Gastroesophageal sphincter (tissue), 4 donors: ENCODE measurements around the gene RPL12. TPM values are rescaled to one million over a fixed set of nuclear protein-coding genes. Genes with fewer than 3 reads are reported as not detected.

Experiments used
- ATAC-seq: fragments of 150-250 bp; one replicate; pipeline ENCODE4 v1.9.1; 2016; ENCODE audit warnings: mild to moderate bottlenecking, moderate library complexity
- H3K27ac ChIP-seq, 4 donors: fragments of 200-600 bp; sonication (generic) in 3 of 4; 1 replicate in 3 of 4; 2 replicates in 1 of 4; pipeline ENCODE4 v1.5.1; 2016 to 2019
- H3K27me3 ChIP-seq: fragments of 200-600 bp; sonication (generic); one replicate; pipeline ENCODE4 v1.5.1; 2019
- H3K36me3 ChIP-seq, 2 donors: fragments of 200-600 bp; sonication (generic); one replicate each; pipeline ENCODE4 v1.5.1; 2019; ENCODE audit warnings: control low read depth in 1 of 2
- H3K4me1 ChIP-seq, 3 donors: fragments of 200-600 bp; sonication (generic); 1 replicate in 2 of 3; 2 replicates in 1 of 3; pipeline ENCODE4 v1.5.1; 2016 to 2019; ENCODE audit warnings: control low read depth in 2 of 3
- H3K4me3 ChIP-seq, 2 donors: fragments of 200-600 bp; sonication (generic); one replicate each; pipeline ENCODE4 v1.5.1; 2019; ENCODE audit warnings: mild to moderate bottlenecking in 1 of 2, moderate library complexity in 1 of 2
- H3K9me3 ChIP-seq, 3 donors: fragments of 200-600 bp; sonication (generic); one replicate each; pipeline ENCODE4 v1.5.1; 2017 to 2019; ENCODE audit warnings: control low read depth in 2 of 3
- CTCF ChIP-seq, 4 experiments: fragments of 200-600 bp in 2 of 4; fragments of 450-650 bp in 2 of 4; sonication (generic) in 1 of 4; IDR thresholded peaks; one replicate each; pipeline ENCODE4 v1.5.1; 2017 to 2019; ENCODE audit warnings: antibody characterized with exemption in 4 of 4, mild to moderate bottlenecking in 2 of 4, moderate library complexity in 2 of 4
- EP300 ChIP-seq: sonication (generic); formaldehyde crosslinking; IDR thresholded peaks from one replicate; pipeline ENCODE4 v1.6.1; 2017; ENCODE audit warnings: antibody characterized with exemption, mild to moderate bottlenecking
- POLR2A ChIP-seq, 2 donors: fragments of 450-650 bp; IDR thresholded peaks; one replicate each; pipeline ENCODE4 v1.6.1; 2017; ENCODE audit warnings: antibody characterized with exemption in 2 of 2, mild to moderate bottlenecking in 2 of 2, moderate library complexity in 1 of 2
- POLR2AphosphoS5 ChIP-seq: sonication (generic); formaldehyde crosslinking; IDR thresholded peaks from one replicate; pipeline ENCODE4 v1.6.1; 2017; ENCODE audit warnings: antibody characterized with exemption
- whole genome bisulfite sequencing, 2 donors: methylation state at CpG; one replicate each; pipeline ENCODE4 v1.1.5; 2018; ENCODE audit warnings: low coverage in 1 of 2; 5-methylcytosine and 5-hydroxymethylcytosine counted together
- total RNA-seq, 4 donors: library from RNA; depleted of rRNA; stranded (reverse); fragments of >200 nt; gene quantifications; one replicate each; pipeline ENCODE4 v1.1.0, GENCODE V29; 2016

Gene RPL12
- total RNA-seq, 4 donors from 2014 or later, result 879 to 2,906 (median 1,722) TPM

GRCh38 chr9:127463911-127464310 is 12.7 kb upstream of the RPL12 start:
- H3K36me3 ChIP-seq, result peaks cover 0 to 97% of the 10 kb centered on the region in 2 donors
- TF ChIP-seq CTCF (IDR thresholded peaks at IDR 0.05), result no peak
- TF ChIP-seq POLR2A (IDR thresholded peaks at IDR 0.05), result no peak
- no peak for TF ChIP-seq EP300
- TF ChIP-seq POLR2AphosphoS5, result no peak
- H3K4me3 ChIP-seq, result no peak overlapping the region
- H3K9me3 ChIP-seq, result no peaks in the 10 kb centered on the region
- WGBS, 2 donors, result no CpG with 5 or more reads among the region's 7 CpGs
- no peaks in the 10 kb centered on the region for H3K27me3 ChIP-seq
- H3K27ac ChIP-seq, result no peak overlapping the region
- no peaks in the 10 kb centered on the region for H3K4me1 ChIP-seq
- ATAC-seq, result no peak

GRCh38 chr9:127463382-127463781 is 12.2 kb upstream of the RPL12 start:
- WGBS, 2 donors, result 50 to 78% methylated on average over 1 of the region's 3 CpGs
- peaks cover 0 to 97% of the 10 kb centered on the region in 2 donors for H3K36me3 ChIP-seq

GRCh38 chr9:127458921-127459320 is 7.7 kb upstream of the RPL12 start:
- Histone ChIP-seq H3K4me1 (no peaks in the 10 kb centered on the region), H3K36me3 (peaks cover 0 to 100% of the 10 kb centered on the region in 2 donors), H3K4me3 (no peak overlapping the region), H3K9me3 (no peaks in the 10 kb centered on the region), H3K27me3 (no peaks in the 10 kb centered on the region), H3K27ac (no peak overlapping the region)
- no peak for TF ChIP-seq POLR2AphosphoS5
- TF ChIP-seq CTCF (IDR thresholded peaks at IDR 0.05), result no peak
- TF ChIP-seq POLR2A (IDR thresholded peaks at IDR 0.05), result no peak
- TF ChIP-seq EP300, result no peak
- ATAC-seq, result no peak
- 54 to 76% methylated on average over 5 to 7 of the region's 9 CpGs for WGBS, 2 donors

More at GRCh38 chr9:127463382-127463781, 12.2 kb upstream of the RPL12 start:
- no peak for TF ChIP-seq POLR2A (IDR thresholded peaks at IDR 0.05)
- TF ChIP-seq CTCF (IDR thresholded peaks at IDR 0.05), result no peak
- TF ChIP-seq POLR2AphosphoS5, result no peak
- TF ChIP-seq EP300, result no peak
- ATAC-seq, result no peak
- no peak overlapping the region for H3K4me3 ChIP-seq
- no peaks in the 10 kb centered on the region for H3K9me3 ChIP-seq
- no peaks in the 10 kb centered on the region for H3K4me1 ChIP-seq
- H3K27me3 ChIP-seq, result no peaks in the 10 kb centered on the region
- H3K27ac ChIP-seq, result no peak overlapping the region

GRCh38 chr9:127457191-127457878 is 6.1 kb upstream of the RPL12 start:
- WGBS, 2 donors, result 70 to 86% methylated on average over 1 to 5 of the region's 17 CpGs
- H3K36me3 ChIP-seq, result peaks cover 0 to 90% of the 10 kb centered on the region in 2 donors

More at GRCh38 chr9:127457191-127457878, 6.1 kb upstream of the RPL12 start:
- H3K4me1 ChIP-seq, result peaks cover 0 to 15% (median 3%) of the 10 kb centered on the region in 3 donors
- no peak for ATAC-seq
- no peaks in the 10 kb centered on the region for H3K27me3 ChIP-seq
- no peaks in the 10 kb centered on the region for H3K9me3 ChIP-seq
- no peak overlapping the region for H3K27ac ChIP-seq
- TF ChIP-seq POLR2AphosphoS5, result no peak
- TF ChIP-seq POLR2A (IDR thresholded peaks at IDR 0.05), result no peak
- no peak for TF ChIP-seq EP300
- TF ChIP-seq CTCF (IDR thresholded peaks at IDR 0.05), result no peak
- H3K4me3 ChIP-seq, result no peak overlapping the region
